Activated CD4-positive, CD25-positive, alpha-beta regulatory T cell treated with anti-CD3 and anti-CD28 coated beads, Interleukin-2, amount 50 U/mL, for 24 hours (primary cell): Measurements from ENCODE around the gene FAM25A.
"Not testable (repeated sequence)": the region's sequence is repeated elsewhere in the genome, so short reads cannot be mapped to it uniquely, and the experiment has no call there.

Experiments used
- ATAC-seq, 2 donors: fragments of 150-1000 bp; cut with Tn5 transposase; one replicate each; pipeline ENCODE4 v1.10.0; 2021; ENCODE audit warnings: mild to moderate bottlenecking in 1 of 2, moderate library complexity in 1 of 2

The FAM25A gene

DNA sequence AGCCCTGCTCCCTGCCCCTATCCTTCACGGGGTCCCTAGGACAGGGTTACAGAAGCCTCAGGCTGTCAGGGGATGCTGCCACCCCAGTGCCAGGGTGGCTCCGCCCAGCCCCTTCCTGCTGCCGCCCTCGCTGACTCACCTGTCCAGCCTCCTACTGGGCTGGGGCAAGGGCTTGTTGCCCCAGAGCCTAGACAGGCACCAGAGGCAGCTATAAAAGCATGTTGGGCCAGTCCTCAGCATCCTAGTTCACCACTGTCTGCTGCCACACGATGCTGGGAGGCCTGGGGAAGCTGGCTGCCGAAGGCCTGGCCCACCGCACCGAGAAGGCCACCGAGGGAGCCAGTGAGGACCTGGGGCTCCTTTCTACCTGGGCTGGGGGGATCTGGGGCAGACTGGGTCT lies at the start of gene FAM25A:
Gene FAM25A (plus strand): TSS at position 239 of the 400 bp plus-strand sequence. CDS start 31 bp downstream, at position 270.
- not testable (repeated sequence) for ATAC-seq

DNA sequence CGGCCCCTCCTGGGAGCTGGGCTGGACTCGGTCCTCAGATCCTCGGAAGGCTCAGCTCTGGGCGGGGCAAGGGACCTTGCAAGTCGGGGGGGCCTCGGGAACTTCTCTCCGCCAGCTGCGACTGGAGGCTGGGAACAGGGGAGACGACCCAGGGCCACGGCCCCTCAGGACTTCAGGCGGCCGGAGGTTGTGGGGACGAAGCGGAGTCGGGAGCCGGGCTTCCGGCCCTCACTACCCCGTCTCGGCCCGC lies 49.2 kb upstream of the FAM25A start:
- ATAC-seq = no peak

DNA sequence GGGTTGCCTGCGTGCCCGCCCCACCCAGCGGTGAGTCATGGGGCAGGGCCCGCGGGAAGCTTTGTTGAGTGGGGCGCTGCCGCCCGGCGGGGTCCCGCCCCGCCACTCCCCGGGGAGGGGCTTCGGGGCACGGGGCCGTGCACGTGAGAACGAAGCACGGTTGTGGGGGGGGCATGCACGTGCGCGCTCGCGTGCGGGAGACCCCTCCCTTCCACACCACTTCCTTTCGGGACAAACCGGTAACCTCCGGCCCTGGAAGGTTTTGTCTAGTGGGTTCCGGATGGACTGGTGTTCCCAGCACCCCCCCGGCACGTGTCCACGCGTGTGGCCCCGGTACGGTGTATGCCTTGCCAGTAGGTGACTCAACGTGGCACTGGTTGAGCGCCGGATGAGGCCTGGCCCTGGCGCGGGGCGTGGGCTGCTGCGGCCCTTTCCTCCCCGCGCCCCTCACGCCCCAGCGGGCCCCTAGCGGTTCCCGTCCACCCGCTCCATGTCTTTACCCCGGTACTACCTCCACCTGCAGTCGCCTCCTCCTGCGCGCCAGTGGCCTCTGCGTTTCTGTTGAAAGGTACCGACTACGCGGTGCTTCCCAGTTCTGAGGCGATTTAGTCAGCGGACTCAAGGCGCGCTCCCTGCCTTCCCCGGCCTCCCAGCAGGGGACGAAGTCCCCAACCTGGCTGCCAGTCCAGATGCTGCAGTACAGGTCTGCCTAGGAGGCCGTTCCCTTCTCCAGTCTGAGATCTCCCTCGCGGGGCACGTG lies 48.7 kb upstream of the FAM25A start:
- peak; percentile 86 to 88 for ATAC-seq

DNA sequence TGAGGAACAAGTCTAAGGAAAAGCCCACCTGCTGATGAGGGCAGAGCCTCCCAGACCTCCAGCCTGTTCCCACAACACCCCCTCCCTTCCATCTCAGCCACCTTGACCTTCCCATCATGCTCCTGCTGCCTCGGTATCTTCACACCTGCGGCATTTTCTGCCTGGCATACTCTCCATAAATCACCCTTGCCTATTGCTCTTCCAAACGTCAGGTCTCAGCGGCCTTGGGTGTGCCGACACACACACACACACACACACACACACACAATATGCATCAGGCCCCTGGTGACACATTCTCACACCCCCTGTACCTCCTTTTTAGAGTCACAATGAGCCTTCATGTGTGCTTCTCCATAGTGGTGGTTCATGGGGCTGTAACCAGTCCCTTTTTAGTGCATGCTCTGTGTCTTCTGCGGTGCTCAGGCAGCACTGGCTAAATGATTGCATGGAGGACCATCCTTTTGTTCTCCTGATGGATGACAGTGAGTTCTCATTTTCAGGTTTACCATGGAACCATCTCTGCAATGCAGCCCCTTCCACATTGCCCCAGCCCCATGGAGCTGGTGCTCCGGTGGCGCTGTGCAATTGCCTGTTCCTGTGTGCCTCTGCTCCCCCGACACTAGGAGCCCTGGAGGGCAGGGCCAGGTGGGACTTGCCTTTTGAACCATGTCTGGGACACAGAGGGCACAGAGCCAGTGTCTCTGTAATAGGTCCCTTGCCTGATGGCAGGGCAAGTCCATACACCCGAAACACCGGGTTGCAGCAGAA lies 47.3 kb upstream of the FAM25A start:
- no peak for ATAC-seq

DNA sequence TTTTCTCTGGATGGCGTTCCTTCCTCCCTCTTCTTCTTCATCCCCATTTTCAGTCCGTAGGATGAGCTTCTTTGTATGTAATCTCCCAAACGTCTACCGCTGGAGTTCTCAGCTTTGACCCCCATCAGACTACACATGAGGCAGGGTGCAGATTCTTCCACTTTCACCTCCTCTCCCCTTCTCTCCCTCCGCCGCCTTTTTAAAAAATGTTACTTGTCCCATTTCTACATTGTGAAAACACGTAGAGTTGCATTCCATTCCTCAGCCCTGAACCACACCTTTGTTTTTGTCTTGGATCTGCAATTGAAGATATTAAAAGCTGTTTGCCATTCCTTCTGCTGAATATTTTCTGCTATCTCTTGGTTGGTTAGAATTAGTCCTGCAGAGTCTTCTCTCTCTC lies 45.6 kb upstream of the FAM25A start:
- ATAC-seq = no peak

DNA sequence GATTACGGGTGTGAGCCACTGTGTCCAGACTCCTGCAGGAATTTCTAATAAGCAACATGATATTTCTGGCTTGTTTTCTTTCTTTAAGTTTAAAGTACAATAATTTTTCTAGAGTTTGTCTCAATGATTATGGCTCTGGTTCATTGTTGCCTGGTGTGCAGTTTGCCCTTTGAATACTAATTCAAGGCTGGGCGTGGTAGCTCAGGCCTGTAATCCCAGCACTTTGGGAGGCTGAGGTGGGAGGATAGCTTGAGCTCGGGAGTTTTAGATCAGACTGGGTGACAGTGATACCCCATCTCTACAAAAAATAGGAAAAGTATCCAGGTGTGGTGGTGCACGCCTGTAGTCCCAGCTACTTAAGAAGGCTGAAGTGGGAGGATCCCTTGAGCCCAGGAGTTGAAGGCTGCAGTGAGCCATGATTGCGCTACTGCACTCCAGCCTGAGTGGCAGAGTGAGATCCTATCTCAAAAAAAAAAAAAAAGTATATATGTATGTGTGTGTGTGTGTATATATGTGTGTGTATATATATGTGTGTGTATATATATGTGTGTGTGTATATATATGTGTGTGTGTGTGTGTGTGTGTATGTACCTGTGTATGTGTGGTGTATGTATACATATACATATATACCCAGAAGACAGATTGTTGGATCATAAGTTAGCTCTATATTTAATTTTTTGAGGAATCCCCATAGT lies 43.6 kb upstream of the FAM25A start:
- ATAC-seq = no peak

DNA sequence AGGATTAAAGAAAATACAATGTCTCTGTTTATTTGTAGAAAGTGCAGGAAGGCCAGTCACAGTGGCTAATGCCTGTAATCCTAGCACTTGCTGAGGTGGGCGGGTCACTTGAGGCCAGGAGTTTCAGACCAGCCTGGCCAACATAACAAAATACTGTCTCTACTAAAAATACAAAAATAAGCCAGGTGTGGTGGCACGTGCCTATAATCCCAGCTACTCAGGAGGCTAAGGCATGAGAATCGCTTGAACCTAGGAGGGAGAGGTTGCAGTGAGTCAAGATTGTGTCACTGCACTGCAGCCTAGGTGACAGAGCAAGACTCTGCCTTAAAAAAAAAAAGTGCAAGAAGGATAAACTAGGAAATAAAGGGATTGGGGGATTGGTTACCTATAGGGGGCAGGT lies 41.6 kb upstream of the FAM25A start:
- ATAC-seq = not testable (repeated sequence)

DNA sequence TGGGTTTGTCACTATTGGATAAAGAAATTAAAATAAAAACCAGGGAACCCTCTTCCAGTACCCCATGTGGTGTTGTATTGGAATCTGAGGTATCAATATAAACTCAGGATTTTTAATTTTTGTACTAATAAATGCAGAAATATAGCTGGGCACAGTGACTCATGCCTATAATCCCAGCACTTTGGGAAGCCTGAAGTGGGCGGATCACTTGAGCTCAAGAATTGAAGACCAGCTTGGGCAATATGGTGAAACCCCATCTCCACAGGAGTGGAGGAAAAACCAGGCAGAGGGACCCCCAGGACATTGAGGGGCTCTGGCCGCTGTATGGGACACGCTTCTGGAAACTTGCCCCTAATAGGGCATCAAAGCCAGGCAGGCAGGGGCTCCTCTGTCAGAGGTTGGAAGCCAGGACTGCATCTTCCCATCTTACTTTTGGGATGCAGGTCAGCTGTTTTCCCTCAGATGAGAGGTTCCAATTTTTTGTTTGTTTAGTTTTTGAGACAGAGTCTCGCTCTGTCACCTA lies 40.7 kb upstream of the FAM25A start:
- no peak for ATAC-seq

DNA sequence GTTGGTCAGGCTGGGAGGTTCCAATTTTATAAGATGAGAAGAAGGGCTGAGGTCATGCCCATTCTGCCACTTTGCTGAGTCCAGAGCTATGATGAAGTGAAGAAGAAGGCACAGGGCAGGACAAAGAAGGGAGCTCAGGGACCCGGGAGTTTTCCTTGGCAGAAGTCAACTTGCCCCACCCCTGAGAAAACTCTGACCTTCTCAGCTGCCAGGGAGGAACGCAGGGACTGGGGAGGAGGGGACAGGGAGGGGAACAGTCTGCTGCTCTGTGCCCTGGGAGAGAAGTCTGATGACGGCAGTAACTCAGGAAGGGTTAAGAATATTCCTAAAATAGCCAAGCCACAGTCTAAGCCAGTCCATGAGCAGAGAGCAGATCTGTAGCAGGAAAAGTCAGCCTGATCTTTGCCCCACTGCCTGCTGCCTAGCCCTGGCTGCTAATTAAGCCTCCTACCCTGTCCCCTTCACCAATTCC lies 40.1 kb upstream of the FAM25A start:
- ATAC-seq = no peak

DNA sequence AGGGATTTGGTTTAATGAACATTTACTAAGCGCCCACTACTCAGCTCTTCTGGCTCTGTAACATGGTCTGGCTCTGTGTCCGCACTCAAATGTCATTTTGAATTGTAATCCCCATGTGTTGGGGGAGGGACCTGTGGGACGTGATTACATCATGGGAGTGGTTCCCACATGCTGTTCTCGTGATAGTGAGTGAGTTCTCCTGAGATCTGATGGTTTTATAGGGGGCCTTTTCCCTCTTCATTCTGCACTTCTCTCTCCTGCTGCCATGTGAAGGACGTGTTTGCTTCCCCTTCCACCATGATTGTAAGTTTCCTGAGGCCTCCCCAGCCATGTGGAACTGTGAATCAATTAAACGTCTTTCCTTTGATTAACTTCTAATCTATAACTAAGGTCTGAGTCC lies 39.1 kb upstream of the FAM25A start:
- not testable (repeated sequence) for ATAC-seq

DNA sequence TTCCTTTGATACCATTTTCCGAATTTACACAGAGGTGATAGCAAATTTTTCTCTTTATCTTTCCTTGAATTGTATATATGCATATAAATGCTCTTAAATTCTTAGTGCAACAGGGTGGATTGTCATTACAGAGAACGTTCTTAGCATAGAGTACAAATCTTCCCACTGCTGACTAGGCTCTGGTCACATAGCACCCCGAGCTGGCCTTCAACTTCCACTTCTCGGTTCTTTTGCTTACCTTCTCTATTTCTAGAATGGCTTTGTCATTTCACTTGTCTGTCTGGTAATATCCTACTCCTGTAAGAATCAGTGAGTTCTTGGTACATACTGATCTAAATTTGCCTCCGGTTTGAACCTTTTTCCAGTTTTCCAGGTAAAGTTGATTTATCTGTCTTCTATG lies 38.4 kb upstream of the FAM25A start:
- ATAC-seq = no peak

DNA sequence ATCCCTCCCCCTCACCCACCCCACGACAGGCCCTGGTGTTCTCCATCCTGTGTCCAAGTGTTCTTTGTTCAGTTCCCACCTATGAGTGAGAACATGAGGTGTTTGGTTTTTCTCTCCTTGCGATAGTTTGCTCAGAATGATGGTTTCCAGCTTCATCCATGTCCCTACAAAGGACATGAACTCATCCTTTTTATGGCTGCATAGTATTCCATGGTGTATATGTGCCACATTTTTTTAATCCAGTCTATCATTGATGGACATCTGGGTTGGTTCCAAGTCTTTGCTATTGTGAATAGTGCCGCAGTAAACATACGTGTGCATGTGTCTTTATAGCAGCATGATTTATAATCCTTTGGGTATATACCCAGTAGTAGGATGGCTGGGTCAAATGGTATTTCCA lies 35.6 kb upstream of the FAM25A start:
- not testable (repeated sequence) for ATAC-seq

DNA sequence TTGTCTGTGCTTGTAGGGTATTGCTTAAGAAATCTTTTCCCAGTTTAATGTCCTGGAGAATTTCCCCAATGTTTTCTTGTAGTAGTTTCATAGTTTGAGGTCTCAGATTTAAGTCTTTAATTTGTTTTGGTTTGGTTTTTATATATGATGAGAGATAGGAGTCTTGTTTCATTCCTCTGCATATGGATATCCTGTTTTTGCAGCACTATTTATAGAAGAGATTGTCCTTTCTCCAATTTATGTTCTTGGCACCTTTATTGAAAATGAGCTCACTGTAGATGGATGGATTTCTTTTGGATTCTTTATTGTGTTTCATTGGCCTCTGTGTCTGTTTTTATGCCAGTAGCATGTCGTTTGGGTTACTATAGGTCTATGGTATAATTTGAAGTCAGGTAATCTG lies 31.6 kb upstream of the FAM25A start:
- no peak for ATAC-seq

DNA sequence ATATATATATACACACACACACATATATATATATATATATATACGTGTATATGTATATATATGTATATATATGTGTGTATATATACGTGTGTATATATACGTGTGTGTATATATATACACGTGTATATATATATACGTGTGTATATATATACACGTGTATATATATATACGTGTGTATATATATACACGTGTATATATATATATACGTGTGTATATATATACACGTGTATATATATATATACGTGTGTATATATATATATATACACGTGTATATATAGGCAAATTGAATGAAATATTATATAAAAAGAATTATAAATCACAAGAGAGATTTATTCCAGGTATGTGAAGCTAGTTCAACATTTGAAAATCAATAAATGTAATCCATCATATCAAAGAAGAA lies 28.7 kb upstream of the FAM25A start:
- ATAC-seq = not testable (repeated sequence)

DNA sequence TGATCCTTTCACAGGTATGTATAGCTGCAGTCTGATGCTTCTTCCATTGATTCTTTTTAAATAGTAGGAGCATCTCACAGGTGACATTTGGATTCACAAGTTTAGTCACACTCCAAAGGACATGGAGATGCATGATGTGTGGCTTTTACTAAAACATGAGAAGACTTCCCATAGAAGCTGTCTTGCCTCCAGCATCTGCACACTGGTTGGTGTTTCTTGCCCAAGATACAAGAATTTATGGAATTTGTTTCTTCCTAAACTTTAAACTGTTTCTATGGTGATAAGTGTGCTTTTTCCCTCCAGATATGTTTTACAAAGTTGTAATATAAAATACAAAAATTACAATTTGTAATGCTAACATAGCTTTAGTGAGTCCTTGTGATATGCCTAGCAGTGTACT lies 27.6 kb upstream of the FAM25A start:
- no peak for ATAC-seq

DNA sequence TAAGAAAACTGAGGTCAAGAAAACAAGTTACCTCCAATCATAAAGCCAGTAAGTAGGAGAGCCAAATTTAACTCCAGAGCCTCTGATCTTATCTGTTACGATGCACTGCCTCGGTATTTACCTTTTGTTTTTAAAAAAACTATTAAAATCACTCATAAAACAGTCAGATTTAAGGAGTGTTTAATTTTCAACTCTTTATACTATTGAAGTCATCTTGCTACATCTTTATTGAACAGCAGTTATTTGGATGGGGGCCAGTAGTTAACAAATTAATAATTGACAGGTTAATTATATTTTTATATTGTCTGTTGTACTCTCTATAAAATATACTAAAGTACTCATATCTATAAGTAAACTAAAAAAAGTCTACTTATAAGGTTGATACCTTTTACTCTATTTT lies 27.2 kb upstream of the FAM25A start:
- no peak for ATAC-seq

DNA sequence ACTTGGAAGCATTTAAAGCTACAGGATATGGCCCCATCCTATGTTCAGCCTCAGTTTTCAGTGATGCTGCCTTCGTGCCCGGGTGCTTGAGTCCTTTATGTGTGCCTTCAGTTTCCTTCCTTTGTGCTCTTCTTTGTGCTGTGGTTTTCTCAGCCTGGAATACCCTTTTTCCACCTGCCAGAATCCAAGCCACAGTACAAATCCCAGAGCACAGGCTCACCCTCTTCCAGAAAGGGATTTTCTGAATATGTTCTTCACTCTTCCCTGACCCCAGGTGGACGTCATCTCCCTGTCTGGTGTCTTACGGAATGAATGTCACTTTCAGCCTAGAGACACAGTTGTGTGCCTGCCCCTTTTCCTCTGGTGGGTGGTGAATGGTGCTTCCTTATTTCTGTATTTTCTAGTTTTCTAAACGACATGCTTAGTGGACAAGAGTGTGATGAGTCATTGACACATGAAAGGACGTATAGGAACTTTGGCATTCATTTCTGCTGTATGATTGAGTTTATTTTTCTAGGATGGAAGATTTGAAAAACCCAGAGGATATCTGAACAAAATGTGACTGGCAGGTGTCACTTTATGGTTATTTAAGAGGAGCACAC lies 20.2 kb upstream of the FAM25A start:
- not testable (repeated sequence) for ATAC-seq

DNA sequence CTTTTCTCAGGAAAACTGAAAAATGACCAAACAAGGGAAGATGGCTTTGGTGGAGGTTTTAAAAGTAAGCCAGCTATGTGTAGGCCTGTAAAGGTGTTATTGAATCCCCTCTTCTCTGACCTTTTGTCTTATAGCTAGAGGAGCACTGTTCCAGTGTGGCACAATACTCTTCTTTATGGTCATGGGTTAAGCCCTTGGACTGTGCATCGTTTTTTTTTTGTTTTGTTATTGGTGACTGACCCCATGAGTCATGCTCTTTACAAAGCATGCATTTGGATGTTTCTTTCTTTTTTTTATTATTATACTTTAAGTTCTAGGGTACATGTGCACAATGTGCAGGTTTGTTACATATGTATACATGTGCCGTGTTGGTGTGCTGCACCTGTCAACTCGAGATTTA lies 19.6 kb upstream of the FAM25A start:
- ATAC-seq = no peak

DNA sequence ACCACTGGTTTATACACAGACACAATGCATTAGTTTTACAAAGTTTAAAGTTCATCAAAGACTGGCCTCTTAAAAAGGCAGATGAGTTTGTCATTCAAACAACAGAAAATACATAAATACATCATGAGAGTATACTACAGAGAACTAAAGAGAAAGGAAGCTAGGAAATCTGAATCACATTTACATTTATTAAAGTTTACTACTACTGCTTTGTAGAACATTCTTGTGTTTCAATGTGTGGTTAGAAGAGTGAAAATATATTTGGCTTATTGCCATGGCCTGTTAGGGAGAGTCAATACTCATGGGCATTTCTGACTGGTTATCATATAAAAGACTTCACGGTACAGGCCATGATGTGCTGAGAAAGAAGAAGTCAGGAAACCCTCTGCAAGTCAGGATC lies 13.0 kb upstream of the FAM25A start:
- ATAC-seq = not testable (repeated sequence)

DNA sequence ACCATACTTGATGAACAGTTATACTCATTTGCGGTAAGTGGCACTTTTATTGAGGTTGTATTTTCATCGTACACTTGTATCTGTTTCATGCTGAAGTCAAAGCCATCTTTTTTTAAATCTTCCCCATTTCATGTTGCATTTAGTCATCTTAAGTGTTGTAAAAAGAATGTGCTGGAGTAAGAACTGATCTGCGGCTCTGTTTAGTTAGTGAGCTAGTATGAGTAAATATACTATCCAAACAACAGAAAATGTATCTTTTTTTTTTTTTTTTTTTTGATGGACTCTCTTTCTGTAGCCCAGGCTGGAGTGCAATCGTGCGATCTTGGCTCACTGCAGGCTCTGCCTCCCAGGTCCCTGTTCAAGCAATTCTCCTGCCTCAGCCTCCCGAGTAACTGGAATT lies 12.4 kb upstream of the FAM25A start:
- ATAC-seq = not testable (repeated sequence)

DNA sequence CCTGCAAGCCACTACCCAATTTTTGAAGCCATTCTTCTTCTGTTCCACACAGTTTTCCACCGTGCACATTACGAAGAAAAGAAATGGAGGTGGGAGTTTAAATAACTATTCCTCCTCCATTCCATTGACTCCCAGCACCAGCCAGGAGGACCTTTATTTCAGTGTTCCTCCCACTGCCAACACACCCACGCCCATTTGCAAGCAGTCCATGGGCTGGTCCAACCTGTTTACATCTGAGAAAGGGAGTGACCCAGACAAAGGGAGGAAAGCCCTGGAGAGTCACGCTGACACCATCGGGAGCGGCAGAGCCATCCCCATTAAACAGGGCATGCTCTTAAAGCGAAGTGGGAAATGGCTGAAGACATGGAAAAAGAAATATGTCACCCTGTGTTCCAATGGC lies 11.8 kb upstream of the FAM25A start:
- ATAC-seq = not testable (repeated sequence)

DNA sequence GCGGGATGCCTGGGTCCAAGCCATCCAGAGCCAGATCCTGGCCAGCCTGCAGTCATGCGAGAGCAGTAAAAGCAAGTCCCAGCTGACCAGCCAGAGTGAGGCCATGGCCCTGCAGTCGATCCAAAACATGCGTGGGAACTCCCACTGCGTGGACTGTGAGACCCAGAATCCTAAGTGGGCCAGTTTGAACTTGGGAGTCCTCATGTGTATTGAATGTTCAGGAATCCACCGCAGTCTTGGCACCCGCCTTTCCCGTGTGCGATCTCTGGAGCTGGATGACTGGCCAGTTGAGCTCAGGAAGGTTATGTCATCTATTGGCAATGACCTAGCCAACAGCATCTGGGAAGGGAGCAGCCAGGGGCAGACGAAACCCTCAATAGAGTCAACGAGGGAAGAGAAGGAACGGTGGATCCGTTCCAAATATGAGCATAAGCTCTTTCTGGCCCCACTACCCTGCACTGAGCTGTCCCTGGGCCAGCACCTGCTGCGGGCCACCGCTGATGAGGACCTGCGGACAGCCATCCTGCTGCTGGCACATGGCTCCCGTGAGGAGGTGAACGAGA lies 10.9 kb upstream of the FAM25A start:
- ATAC-seq = not testable (repeated sequence)

DNA sequence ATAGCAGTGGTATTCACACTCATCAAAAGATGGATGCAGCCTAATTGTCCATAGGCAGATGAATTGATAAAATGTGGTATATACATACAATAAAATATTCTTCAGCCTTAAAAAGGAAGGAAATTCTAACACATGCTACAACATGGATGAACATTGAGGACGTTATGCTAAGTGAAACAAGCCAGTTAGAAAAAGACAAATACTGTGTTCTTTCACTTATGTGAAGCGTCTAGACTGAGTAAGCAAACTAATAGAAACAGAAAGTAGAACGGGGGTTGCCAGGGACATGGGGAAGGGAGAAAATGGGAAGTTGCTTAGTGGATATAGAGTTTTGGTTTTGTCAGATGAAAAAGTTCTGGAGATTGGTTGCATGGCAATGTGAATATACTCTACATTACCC lies 6.6 kb upstream of the FAM25A start:
- ATAC-seq = not testable (repeated sequence)
